HG03060 (cell line): ENCODE data around the gene KCNT1.

Experiments
- ATAC-seq: cut with Tn5 transposase; IDR thresholded peaks from one replicate; pipeline ENCODE4 v1.9.1; 2021; ENCODE audit warnings: low read depth, moderate number of reproducible peaks; ENCODE audit not compliant: unreplicated experiment

The KCNT1 gene

DNA sequence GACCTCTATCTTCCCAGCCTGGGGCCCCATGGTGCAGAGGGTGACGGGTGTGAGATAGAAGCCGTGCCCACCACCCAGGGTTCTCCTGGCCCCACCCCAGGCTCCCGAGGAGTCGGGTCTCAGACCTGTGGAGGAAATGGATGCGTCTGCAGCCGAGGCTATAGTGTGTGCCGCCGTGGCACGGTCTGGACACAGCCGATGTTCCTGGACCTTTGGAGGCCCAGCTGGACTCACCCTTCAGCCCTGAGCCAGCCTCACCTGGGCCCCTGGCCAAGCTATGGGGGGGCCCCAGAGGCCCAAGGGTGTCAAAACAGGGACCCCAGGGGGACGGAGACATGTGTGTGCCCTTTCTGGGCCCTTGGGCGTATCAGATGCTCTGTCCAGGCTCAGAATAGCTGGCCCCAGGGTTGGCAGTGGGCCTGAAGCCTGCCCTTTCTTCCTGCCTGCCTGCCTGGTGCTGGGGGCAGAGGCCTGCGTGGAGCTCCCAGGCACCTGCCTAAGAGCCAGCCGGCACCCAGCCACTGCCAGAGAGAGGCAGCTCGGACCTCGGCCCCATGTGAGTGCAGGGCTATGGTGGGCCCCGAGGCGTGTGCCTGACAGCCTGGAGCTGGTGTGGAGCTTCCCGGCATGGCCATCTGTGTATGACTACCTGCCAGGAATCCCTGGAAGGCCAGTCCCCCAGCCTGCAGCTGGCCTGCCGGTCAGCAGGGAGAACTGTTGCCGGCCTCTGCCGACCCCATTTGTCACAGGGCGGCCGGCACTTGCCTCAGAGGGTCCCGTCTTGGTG lies 41.8 kb downstream of the KCNT1 start:
- ATAC-seq: no peak

DNA sequence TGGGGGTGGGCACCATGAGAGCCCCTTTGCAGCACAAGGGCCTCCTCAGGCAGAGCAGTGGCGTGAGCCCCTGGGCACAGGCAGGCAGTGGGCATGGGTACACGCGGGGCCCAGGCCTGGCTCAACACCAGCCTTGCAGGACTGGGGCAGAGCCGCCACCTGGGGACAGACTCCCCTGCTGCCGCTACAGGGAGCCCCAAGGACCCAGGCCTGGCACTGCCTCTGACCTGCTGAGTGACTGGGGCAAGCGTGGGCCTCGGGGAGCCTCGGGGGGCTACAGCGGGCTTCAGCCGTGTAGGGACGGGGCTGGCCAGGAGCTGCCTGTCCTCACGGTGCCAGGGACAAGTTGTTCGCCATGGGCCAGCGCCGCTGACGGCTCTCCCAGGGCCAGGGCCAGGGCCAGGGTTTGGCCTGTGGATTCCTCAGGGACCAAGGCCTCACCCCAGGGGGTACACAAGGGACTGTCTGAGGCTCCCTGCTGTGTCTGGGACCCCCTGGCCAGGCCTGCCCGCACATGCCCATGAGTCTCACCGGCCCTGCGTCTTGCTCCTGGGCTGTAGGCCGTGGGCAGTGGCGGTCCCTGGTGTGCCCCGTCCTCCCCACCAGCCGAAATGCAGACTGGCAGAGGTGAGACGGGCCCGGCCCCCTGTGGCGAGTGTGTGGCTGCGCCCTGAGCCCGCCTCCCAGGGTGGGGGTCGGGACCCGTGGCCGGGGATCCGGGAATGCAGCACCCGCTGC lies 42.5 kb downstream of the KCNT1 start:
- ATAC-seq: no peak

DNA sequence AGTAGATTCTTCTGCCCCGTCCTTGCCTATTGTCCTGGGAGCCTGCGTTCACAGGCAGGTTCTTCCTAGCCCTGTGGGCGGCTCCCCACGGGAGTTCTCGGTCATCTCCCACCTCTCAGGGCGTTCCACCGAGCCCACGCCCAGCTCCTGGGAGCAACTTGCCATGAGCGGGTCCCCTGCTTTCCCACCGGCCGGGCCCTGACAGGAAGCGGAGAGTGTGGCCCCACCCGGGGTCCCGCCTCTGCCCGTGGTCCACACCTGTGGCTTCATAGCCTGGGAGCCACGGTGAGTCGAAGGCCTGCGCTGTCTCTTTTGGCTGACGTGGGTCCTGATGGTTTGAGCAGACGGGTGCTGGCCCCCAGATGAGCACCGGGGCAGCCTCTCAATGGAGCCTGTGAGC lies 43.2 kb downstream of the KCNT1 start:
- ATAC-seq: no peak

DNA sequence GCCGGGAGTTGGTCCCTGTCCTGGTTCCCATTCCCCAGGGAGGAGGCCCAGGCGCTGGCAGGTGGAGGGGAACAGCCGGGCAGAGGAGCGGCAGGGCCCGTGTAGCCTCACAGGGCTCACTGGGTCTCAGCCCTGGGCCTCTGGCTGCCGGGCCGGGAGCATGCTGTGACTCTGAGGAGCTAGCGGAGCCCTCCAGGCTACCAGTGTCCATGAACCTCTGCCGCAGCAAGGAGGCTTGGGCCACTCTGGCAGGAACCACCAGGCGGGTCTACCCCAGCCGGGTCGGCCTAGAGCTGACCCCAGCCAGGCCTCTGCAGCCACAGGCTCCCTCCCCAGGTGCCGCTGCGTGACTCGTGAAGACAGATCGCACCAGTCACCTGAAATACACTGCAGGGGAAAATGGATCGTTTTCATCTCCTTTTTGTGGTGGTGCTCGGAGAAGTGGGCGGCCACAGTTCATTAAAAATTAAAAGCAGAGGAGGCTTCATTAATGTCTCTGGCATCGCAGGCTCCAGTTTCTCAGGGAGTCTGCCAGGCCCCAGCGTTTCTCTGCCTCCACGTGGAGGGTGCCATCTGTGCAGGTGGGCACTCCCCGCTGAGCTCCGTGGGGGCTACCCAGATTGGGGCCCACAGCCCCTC lies 43.8 kb downstream of the KCNT1 start:
- no peak for ATAC-seq

DNA sequence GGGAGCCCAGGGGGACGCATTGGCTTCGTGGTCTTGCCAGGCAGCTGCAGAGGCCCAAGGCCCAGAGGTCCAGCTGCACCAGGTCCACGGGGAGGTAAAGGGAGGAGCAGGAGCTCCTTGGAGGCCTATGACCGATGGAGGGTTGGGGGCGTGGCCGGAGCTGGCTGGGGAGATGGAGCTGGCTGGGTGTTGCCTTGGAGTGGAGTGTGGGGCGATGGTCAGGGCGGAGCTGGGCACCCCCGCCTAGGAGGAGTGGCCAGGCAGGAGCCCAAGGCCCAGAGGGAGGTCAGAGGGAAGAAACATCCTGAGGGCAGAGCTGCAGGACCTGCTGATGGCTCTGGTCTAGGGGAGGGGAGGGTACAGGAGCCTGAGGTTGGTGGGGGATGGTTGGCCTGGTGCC lies 44.6 kb downstream of the KCNT1 start:
- ATAC-seq: no peak

DNA sequence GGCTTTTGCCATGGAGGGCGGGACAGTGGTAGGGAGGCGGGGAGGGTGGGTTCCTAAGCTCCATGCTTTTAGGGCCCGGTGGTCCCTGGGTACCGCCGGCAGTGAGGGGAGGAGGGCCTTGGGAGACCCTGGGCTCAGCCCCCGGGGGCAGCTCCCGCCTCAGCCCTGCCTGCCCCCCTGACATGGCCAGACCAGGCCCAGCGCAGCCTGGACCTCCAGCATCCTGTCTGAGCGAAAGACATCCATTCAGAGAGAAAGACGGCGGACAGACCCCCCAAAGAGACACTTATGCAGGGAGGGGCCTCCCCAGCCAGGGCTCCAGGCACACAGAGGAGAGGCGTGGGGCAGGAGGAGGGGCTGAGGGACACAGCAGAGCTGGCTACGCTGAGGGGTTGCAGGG lies 45.3 kb downstream of the KCNT1 start:
- no peak for ATAC-seq

DNA sequence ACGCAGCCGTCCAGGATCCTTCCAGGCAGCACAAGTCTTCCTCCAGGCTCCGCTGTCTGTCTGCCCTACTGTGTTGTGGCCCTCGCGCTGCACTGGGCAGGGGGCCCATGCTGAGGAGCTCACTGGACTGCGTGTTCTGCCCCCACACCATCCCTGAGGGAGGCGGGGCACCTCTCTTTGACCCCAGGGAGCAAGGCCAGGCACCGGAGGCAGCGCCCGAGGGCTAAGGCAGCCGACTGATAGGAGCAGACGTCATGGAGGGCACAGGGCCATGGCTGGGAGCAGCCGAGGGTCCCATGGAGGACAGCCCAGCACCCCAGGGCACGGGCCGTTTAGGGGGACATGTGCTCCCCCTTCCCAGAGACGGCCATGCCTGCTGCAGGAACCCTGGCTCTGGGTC lies 46.7 kb downstream of the KCNT1 start:
- ATAC-seq: no peak

DNA sequence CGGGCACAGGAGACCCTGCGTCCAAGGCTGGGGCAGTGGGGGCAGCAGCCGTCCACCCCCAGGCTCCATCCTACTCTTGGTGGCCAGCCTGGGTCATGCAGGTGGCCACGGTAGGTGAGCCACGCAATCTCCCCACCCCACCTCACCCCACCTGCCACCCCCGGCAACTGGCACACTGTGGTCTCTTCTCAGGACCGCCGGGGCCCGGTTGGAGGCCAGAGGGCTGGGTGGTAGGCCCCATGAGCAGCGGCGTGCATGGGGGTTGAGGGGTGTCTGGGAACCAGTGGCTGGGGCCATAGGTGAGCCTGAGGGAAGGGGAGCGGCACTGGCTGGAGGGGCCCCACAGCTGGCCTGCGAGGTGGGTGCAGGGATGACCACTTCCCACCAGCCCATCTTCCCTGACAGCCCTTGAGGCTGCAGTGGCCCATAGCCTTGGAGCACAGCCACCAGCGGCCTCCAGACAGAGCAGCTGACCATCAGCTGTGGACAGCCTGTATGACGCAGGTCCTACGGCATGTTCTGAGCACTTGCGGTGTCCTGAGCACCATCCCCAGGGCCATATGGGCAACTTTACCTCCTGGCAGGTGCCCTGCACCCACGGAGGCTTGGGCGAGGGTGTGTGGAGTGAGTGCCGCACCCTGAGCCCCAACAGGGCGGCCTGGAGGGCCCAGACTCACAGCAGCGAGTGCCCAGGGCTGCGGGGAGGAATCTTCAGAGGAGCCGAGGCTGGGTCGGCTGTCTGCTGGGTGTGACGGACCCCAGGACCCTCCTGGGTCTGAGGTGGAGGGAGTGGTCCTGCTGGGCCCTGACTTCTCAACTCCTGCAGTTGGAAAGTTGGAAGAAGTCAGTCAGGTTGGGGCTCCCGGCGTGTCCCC lies 47.4 kb downstream of the KCNT1 start:
- no peak for ATAC-seq

DNA sequence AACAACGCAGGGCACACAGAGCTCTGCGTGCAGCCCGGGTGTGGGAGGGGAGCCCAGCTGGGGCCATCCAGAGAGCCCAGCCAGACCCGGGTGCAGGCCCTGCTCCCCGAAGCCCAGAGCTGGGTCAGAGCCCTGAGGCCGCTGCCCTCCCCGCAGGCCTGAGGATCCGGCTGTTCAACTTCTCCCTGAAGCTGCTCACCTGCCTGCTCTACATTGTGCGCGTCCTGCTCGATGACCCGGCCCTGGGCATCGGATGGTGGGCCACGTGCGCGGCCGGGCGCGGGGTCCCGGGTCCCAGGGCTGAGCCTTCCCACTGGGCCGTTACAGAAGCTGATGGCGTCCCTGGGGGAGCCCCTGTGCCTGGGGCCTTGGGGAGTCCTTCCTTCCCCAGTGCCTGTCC lies 48.8 kb downstream of the KCNT1 start:
- ATAC-seq: no peak

DNA sequence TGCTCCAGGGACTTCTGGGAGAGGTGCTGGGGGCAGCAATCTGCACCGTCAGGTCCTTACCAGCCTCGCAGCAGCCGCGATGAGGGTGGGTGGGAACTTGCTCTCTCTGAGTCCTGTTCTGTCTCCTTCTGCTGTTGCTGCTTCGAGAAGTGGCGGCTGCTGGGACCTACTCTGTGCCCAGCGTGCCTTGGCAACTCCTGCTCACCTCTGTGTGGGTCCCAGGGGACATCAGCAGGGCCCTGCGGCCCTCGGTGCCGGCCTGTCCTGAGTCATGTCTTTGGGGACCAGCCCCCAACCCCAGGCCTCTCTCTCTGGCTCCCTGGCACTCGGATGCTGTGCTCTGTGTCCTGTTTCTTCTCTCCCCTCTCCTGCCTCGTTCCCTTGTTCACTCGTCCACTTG lies 49.5 kb downstream of the KCNT1 start:
- no peak for ATAC-seq

DNA sequence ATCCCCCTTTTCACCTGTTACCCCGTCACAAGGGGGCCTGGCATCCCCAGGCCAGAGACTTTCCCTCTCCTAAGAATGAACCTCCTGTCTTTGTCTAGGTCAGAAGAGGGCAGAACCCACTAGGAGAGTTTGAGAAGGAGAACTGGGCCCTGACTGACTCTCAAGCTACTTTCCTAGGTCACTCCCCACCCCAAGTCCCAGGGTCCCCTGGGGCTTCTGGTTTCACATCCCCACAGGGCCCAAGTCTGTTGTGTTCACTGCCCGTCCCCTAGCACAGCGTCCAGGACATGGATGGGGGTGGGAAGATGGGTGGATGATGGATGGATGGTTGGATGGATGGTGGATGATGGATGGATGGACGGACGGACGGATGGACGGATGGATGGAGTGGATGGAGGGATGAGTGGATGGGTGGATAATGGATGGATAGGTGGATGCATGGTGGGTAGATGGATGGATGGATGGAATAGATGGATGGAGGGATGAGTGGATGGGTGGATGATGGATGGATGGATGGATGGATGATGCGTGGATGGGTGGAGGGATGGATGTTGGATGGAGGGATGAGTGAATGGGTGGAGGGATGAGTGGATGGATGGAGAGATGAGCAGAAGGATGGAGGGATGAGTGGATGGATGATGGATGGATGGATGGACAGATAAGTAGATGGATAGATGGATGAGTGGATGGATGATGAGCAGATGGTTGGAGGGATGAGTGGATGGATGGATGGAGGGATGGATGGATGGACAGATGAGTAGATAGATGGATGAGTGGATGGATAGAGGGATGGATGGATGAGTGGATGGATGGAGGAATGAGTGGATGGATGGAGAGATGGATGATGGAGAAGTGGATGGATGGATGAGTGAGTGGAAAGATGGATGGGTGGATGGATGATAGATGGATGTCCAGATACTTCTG lies 50.6 kb downstream of the KCNT1 start:
- ATAC-seq: no peak

DNA sequence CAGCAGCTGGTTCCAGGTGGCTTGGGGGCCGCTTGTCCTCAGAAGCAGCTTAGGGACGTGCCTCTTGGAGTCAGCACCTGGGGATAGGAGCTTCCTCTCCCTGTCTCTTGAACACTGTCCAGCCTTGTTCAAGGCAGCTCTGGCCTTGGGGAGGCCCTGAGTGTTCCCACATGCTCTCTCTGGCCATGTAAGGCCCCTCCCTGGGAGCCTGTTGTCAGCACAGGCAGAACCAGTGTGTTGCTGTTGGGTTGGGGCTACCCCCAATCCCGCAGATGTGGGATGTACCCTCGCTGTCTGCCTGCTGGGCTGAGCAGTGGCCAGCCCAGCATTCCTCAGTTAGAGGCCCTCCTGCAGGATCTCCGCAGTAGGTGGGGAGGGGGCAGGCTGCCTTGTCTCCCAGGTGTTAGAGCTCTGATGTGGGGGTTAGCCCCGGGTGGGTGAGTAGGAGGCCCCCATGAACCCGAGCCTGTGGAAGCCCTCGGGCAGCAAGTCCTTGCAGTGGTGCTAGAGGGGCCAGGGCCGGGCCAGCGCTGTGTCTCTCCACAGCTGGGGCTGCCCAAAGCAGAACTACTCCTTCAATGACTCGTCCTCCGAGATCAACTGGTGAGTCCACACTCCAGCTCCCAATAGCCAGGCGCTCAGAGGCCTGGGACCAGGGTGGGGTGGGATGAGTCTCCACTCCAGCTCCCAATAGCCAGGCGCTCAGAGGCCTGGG lies 51.6 kb downstream of the KCNT1 start:
- ATAC-seq: no peak

DNA sequence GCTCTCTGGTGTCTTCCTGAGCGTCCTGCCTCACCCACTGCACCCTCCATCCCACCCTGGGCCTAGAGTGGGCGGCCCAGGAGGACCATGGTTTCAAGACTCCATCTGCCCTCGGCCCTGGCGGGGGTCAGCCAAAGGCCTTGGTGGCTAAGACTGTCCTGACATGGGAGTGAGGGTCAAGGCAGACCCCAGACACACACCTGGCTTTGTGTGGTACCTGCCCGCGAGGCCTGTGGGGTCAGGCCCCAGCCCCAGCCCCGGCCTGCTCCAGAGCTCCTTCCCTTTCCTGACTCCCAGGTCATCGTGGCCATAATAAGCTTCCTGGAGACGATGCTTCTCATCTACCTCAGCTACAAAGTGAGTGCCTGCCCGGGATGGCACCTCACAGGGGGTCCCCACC lies 54.6 kb downstream of the KCNT1 start:
- no peak for ATAC-seq

DNA sequence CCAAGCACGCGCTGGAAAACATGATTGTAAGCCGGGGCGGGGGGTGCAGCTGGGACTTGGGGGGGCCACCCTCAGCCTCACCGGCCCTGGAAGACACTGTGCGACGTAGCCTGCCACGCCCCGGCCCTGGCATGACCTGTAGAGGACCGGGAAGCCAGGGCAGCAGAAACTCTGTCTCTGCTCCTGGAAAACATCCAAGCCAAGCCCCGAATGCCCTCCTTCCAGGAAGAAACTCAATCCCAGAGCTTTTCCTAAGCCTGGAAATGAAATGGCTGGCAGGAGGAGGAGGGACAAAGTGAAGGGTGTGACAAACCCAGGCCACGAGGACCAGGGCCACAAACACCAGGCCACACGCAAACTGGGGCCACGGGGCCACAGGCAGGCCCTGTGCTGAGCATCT lies 55.4 kb downstream of the KCNT1 start:
- ATAC-seq: no peak

DNA sequence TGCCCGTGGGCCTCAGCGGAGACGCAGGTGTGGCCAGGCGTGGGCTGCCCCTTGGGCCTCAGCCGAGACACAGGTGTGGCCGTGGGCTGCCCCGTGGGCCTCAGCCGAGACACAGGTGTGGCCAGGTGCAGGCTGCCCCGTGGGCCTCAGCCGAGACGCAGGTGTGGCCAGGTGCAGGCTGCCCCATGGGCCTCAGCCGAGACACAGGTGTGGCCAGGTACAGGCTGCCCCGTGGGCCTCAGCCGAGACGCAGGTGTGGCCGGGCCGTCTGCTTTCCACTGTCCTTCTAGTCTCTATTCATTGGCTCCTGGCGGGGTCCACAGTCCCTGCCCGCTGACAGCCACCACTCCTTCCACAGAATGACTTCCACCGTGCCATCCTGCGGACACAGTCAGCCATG lies 56.1 kb downstream of the KCNT1 start:
- no peak for ATAC-seq

DNA sequence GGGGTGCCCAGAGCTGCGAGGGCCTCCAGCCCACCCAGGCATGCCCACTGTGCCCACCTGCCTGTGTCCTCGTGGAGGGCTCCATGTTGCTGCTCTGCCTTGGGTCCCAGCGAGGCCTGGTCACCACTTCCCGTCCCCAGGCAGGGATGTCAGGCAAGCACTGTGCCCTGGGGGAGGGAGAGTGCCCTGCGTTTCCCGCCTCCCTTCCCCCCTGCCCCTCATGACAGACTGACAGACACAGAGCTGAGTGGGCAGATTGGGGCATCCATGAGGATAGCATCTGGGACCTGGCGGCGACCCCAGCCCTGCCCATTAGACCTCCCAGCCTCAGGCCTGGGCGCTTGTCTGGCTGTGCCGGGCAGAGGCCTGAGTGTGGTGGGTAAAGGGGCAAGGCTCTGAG lies 56.9 kb downstream of the KCNT1 start:
- no peak for ATAC-seq

DNA sequence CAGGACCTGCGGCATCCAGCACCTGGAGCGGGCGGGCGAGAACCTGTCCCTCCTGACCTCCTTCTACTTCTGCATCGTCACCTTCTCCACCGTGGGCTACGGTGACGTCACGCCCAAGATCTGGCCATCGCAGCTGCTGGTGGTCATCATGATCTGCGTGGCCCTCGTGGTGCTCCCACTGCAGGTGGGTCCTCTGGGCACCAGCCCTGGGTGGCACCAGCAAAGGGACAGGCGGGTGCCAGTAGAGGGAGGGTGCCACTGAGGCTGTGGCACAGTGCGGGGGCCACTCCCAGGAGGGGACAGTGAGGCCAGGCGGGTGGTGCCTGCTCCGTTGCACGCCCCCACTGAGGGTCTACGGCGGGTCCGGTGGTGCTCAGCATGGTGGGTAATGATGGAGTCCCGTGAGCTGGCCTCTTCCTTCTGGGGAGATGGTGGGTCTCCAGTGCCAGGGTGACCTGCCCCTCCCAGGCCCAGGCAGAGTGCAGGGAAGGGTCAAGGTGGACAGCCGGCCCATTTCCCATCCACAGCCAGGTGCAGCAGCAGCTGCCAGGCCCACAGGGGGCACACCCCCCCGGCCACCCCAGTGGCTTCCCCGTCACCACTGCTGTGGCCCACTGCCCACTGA lies 57.8 kb downstream of the KCNT1 start:
- no peak for ATAC-seq

DNA sequence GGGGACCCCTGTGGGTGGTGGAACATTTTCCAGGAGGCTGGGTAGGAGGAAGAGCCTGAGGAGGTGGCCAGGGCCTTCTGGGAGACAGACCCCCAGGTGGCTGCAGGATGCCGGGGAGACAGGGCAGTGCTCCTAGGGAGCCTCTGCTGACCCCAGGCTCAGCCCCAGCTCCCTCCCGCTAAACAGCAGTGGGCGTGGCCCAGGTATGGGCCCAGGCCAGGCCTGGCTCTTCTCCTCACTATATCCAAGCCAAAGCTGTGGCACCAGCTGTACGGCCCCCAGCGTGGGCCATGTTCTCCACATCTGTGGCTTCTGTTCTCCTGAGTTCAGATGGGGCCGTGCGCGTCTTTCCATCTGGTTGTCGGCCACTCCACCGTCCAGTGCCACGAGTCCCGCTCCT lies 58.5 kb downstream of the KCNT1 start:
- ATAC-seq: no peak
